Regular cardiac myocyte (primary cell): ENCODE data around the gene EMP2. TPM values are rescaled to one million over a fixed set of nuclear protein-coding genes. Genes with fewer than 3 reads are reported as not detected.

Experiments used
- total RNA-seq: library from RNA; depleted of rRNA; stranded (reverse); fragments of >200 nt; gene quantifications from 2 replicates; pipeline ENCODE4 v1.2.3, GENCODE V29; 2014

The EMP2 gene, protein sequence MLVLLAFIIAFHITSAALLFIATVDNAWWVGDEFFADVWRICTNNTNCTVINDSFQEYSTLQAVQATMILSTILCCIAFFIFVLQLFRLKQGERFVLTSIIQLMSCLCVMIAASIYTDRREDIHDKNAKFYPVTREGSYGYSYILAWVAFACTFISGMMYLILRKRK
- total RNA-seq, result 10.7 and 16.9 TPM in 2 replicates

DNA sequence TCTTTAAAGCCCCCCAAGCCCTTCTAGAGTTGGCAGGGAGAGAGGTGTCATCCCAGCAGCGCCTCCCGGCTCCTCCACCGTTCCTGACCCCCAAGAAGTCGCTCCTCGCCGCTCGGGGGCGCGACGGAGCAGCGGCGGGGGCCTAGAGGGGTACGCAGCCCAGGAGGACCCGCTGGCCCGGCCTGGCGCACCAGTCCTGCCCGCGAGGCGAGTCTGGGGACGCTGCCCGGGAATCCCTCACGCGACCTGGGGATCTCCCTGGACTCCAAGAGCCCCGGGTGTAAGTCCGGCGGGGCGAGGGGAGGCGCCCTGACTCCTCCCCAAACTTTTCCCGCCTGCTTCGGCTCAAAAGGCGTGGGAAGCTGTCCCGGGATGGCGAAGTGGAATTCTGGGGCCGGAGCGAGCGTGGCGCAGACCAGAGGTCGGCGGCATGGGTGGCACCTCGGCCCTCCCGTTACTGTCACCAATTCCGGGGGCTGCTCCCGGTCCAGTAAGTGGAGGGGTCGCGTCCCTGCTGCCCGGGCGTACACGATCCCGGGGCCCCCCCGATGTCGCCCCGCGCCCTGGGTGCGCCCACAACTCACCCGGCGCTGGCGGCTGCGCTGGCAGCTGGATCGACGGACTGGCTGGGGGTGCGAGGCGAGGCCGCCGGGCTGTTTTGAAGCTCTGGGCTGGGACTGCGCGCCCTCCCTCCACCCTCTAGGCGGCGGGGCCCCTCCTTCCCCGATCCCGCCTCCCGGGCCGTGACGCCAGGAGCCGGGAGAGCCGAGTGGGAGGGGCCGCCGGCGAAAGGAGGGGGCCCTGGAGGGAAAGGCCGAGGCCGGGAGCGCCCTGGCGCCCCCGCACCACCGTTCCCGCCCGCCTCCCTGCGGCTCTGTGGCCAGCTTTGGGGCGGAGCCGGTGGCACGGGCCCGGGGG, at the start of gene EMP2:
Gene EMP2, minus strand, starts transcription at position 634 of the 918 bp plus-strand sequence. CDS start 32,981 bp downstream, outside the sequence.

Other genes starting within 250 kb of the EMP2 start
- 1.2 and 3.7 TPM in 2 replicates for gene ATF7IP2, start 194.5 kb downstream of the EMP2 start, total RNA-seq
- gene TEKT5, start 114.3 kb upstream of the EMP2 start, total RNA-seq, result not detected in 2 replicates
- gene NUBP1, start 163.2 kb upstream of the EMP2 start, total RNA-seq, result 15.5 and 27.4 TPM in 2 replicates
- gene TVP23A, start 238.2 kb upstream of the EMP2 start, total RNA-seq, result not detected in 2 replicates